Measurements from ENCODE around the gene DENND1C.
A peak's percentile ranks its signal among the peaks of the same experiment; 100 is the strongest.
"Not testable (repeated sequence)": the region's sequence is repeated elsewhere in the genome, so short reads cannot be mapped to it uniquely, and the experiment has no call there.

DENND1C gene

DNA sequence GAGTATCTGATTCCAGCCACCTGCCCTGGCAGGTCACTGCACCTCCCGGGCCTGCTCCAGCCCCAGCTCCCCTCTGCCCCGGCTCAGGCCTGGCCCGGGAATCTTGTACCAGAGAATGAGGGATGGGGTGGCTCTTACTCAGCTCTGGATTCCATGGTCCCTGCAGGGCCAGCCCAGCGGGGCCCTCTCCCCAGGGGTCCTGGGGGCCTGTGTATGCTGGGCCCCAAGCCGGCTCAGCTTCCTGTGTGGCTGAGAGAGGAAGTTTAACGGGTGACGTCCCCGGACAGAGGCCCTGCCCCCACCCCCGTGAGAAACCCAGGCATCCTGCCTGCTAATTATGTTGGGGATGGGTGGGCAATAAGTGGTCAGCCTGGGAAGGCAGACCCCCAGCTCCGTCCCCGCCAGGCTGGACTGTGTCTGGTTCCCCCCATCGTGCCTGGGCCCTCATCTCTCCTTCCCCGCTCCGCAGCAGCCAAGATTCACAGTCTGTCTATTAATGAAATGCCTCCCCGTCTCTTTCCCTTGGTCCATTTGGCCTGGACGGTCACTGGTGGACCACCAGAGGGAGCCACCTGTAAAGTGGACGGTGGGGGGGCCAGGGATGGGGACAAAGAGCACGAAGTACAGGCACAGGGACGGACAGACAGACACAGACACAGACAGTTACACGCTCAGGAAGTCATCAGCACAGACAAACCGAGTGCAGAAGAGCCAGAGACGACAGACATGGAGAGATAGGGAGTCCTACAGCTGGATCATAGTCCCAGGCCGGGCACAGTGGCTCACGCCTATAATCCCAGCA, at the start of gene DENND1C:
Gene DENND1C (minus strand): TSS at position 247 of the 802 bp plus-strand sequence. CDS start 92 bp downstream, at position 155.
- no peak for DNase-seq

GRCh38 chr19:6530386-6531162, 49.0 kb upstream of the DENND1C start, which contains the start of gene TNFSF9:
TSS of gene TNFSF9 (plus strand) at chr19:6531026. CDS start at chr19:6531037, 11 bp downstream.
- DNase-seq, result peak; percentile 81

DNA sequence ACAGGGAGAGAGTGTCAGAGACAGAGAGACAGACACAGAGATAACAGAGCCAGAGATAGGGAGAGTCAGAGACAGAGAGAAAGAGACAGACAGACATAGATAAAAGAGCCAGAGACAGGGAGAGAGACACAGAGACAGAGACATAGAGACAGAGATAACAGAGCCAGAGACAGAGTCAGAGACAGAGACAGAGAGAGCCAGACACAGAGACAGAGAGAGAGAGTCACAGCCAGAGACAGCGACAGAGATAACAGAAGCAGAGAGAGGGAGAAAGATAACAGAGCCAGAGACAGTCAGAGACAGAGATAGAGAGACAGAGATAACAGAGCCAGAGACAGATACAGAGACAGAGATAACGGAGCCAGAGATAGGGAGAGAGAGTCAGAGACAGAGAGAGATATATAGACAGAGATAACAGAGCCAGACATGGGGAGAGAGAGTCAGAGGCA, 48.4 kb upstream of the DENND1C start:
- no peak for DNase-seq

- DNase-seq, result no peak
Measured at GRCh38 chr19:6529351-6529750, 47.8 kb upstream of the DENND1C start.

DNA sequence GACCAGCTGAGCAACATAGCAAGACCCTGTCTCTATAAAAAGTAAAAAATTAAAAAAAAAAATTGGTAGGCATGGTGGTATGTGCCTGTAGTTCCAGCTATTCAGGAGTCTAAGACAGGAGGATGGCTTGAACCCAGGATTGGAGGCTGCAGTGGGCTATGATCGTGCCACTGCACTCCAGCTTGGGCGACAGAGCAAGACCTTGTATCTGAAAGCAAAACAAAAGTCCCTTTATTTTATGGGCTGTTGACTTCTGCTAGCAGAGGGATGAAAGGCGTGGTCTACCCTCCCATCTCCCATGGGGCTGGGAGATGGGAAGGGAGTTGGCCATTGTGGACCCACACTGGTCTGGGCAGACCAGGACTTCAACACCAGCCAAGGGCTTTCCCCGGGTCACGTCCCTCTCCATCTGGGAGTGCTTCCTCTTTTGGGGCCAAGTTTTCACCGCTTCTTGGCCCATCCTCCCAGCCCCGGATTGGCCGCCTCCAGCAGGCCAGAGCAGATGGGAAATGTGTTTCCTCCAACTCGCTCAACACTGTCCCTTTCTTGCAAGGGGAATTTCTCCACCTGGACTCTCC, 47.0 kb upstream of the DENND1C start:
- DNase-seq, result peak; percentile 14

GRCh38 chr19:6527893-6528543, 46.4 kb upstream of the DENND1C start:
- DNase-seq, result no peak

DNA sequence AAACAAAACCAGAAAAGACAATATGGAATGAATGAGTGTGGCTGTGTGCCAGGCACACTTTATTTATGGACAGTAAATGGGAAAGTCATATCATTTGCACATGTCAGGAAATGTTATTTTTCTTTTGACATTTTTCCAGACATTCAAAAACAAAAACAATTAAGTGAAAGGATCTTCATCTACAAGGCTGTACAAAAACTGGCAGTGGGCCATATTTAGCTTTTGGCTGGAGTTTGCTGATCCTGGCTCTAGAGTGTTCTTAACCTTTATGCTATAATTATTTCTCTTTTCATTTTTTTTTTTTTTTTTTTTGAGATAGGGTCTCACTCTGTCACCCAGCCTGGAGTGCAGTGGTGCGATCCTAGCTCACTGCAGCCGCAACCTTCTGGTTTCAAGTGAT, 42.7 kb upstream of the DENND1C start:
- no peak for DNase-seq

GRCh38 chr19:6522712-6523111, 41.1 kb upstream of the DENND1C start:
- DNase-seq, result no peak

- no peak for DNase-seq
Measured at GRCh38 chr19:6521718-6522646, 40.4 kb upstream of the DENND1C start.

DNA sequence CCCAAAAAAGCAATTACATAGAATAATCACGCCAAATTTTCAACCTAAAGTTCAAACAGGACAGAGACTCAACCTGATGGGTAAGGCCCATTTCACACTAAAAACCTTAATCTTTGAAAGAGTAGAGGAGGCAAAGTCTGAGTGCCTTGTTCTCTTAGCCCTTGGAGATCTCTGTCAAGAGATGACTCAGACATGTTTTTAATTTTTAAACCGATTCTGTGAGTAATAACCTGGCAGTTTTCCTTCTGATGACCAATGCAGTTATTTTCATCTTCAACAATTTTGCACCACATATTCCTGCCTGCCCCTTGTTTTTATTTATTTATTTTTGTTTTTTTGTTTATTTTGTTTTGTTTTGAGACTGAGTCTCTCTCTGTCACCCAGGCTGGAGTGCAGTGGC, 37.7 kb upstream of the DENND1C start:
- no peak for DNase-seq

DNA sequence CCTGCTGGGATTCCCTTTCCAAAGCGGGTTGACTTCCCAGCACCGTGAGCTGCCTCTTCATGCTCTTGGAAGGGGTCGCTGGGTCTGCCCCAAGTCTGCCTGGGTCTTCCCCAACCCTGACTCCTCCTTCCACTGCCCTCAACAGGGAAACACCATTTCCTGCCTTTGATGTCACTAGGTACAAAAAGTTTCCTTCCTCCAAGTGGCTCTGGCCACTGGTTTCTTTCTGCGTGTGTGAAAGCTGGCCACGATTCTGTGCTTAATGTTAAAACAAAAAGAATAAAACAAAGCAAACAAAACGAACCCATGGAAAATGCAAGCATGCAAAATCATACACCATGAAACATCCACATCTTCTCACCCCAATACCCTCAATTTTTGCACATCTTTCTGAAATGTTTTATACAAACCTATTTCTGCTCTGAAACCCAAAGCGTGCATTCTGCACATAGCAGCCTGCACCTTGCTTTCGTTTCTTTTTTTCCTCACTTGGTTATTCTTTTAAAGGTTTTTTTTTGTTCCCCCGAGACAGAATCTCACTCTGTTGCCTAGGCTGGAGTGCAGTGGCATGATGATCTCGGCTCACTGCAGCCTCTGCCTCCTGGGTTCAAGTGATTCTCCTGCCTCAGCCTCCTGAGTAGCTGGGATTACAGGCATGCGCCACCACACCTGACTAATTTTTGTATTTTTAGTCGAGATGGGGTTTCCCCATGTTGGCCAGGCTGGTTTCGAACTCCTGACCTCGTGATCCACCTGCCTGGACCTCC, 36.7 kb upstream of the DENND1C start:
- DNase-seq, result no peak

- DNase-seq, result peak; percentile 74
Measured at GRCh38 chr19:6516659-6517291, 35.2 kb upstream of the DENND1C start.

- peak; percentile 95 for DNase-seq
Measured at GRCh38 chr19:6516018-6516658, 34.6 kb upstream of the DENND1C start.

- no peak for DNase-seq
Measured at GRCh38 chr19:6514926-6515544, 33.4 kb upstream of the DENND1C start.

- no peak for DNase-seq
Measured at GRCh38 chr19:6514089-6514488, 32.5 kb upstream of the DENND1C start.

- no peak for DNase-seq
Measured at GRCh38 chr19:6510618-6511017, 29.0 kb upstream of the DENND1C start.

DNA sequence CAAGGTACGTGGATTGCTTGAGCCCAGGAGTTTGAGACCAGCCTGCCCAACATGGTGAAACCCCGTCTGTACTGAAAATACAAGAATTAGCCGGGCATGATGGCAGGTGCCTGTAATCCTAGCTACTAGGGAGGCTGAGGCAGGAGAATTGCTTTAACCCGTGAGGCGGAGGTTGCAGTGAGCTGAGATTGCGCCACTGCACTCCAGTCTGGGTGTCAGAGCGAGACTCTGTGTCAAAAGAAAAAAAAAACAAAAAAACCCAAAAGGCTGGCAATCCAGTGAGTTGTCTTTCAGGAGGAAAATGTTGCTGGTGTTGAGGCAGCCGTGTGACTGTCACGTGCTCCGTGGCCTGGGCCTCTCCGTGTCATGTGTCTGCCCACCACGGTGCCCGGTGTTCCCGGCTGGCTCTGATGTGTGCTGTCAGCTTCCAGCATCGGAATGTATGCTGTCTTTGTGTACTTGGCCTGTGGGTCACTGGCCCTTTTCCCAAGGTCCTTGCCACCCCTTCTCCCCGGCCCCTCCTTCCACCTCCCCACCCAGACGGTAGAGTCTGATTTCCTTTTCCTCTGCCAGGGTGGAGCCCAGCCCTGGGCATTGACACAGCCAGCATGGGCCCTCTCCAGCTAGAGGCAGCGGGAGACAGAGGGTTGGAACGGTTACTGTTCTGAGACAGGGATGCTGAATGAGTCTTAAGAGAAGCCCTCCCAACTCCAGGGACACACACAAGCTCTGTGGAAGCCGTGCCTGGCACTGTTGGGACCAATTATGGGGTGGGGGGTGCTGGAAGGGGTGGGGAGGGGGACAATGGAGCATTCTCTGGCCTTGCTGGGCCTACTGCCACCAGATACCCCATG, 27.8 kb upstream of the DENND1C start:
- DNase-seq, result no peak

- DNase-seq, result not testable (repeated sequence)
Measured at GRCh38 chr19:6508028-6508771, 26.6 kb upstream of the DENND1C start.
